Peyer's patch (tissue), 4 donors: ENCODE data around the gene SCRN2.

ENCODE experiments used
- CTCF ChIP-seq, 6 experiments: fragments of 450-650 bp in 4 of 6; fragments of 200-600 bp in 2 of 6; sonication (generic) in 1 of 6; IDR thresholded peaks; one replicate each; pipeline ENCODE4 v1.5.1; 2017 to 2019; ENCODE audit warnings: antibody characterized with exemption in 6 of 6, mild to moderate bottlenecking in 3 of 6, moderate library complexity in 1 of 6
- POLR2A ChIP-seq, 2 donors: fragments of 450-650 bp; IDR thresholded peaks; one replicate each; pipeline ENCODE4 v1.5.1; 2017; ENCODE audit warnings: antibody characterized with exemption in 2 of 2, mild to moderate bottlenecking in 2 of 2, moderate library complexity in 2 of 2

GRCh38 chr17:47801176-47801765 lies 39.8 kb downstream of the SCRN2 start:
- no peak for TF ChIP-seq CTCF (IDR thresholded peaks at IDR 0.05)
- no peak for TF ChIP-seq POLR2A (IDR thresholded peaks at IDR 0.05)
